Esophagus muscularis mucosa (tissue), 4 donors: ENCODE results near the gene TTC31. TPM values are rescaled to one million over a fixed set of nuclear protein-coding genes. Genes with fewer than 3 reads are reported as not detected.

Experiments used
- DNase-seq: peaks from one replicate; pipeline ENCODE4 v3.0.0-alpha.2; 2017; ENCODE audit errors: extremely low spot score
- H3K27ac ChIP-seq, 4 donors: fragments of 200-600 bp; sonication (generic); replicated peaks in 1 of 4; 1 replicate in 3 of 4; 2 replicates in 1 of 4; pipeline ENCODE4 v1.5.1; 2016 to 2019; ENCODE audit warnings: mild to moderate bottlenecking in 1 of 4
- H3K27me3 ChIP-seq, 4 donors: fragments of 200-600 bp; sonication (generic); one replicate each; pipeline versions ENCODE4 v1.5.1 to v1.6.0; 2016 to 2019
- H3K36me3 ChIP-seq, 4 donors: fragments of 200-600 bp; sonication (generic); one replicate each; pipeline ENCODE4 v1.5.1; 2016 to 2019
- H3K4me1 ChIP-seq, 4 donors: fragments of 200-600 bp; sonication (generic); one replicate each; pipeline ENCODE4 v1.5.1; 2016 to 2019
- H3K4me3 ChIP-seq, 4 donors: fragments of 200-600 bp; sonication (generic); 1 replicate in 2 of 4; 2 replicates in 2 of 4; pipeline ENCODE4 v1.5.1; 2016 to 2019; ENCODE audit warnings: mild to moderate bottlenecking in 4 of 4, moderate library complexity in 1 of 4
- H3K9me3 ChIP-seq, 4 donors: fragments of 200-600 bp; sonication (generic); 1 replicate in 3 of 4; 2 replicates in 1 of 4; pipeline ENCODE4 v1.5.1; 2016 to 2019
- CTCF ChIP-seq, 3 experiments: fragments of 200-600 bp in 2 of 3; fragments of 450-650 bp in 1 of 3; sonication (generic) in 2 of 3; IDR thresholded peaks; one replicate each; pipeline ENCODE4 v1.5.1; 2017 to 2019; ENCODE audit warnings: antibody characterized with exemption in 3 of 3, mild to moderate bottlenecking in 2 of 3, moderate library complexity in 1 of 3
- EP300 ChIP-seq: sonication (generic); formaldehyde crosslinking; IDR thresholded peaks from one replicate; pipeline ENCODE4 v1.6.1; 2017; ENCODE audit warnings: antibody characterized with exemption
- POLR2A ChIP-seq: fragments of 450-650 bp; IDR thresholded peaks from one replicate; pipeline ENCODE4 v1.6.1; 2017; ENCODE audit warnings: antibody characterized with exemption, moderate library complexity, mild to moderate bottlenecking, low read depth
- POLR2AphosphoS5 ChIP-seq, 2 donors: sonication (generic); formaldehyde crosslinking; IDR thresholded peaks; one replicate each; pipeline ENCODE4 v1.6.1; 2017; ENCODE audit warnings: antibody characterized with exemption in 2 of 2
- WGBS: methylation state at CpG from one replicate; pipeline ENCODE4 v1.1.5; 2018; 5-methylcytosine and 5-hydroxymethylcytosine counted together
- intact Hi-C: fragments of 100-400 bp; cut with DNase I; formaldehyde crosslinking; loops from one replicate; pipeline ENCODE4 v1.15.1; 2023
- total RNA-seq, 4 donors: library from RNA; depleted of rRNA; stranded (reverse); fragments of >200 nt; gene quantifications; one replicate each; pipeline versions ENCODE4 v1.1.0 to v1.2.1, GENCODE V29; 2016

TTC31 gene
- total RNA-seq, 4 donors from 2014 or later, result 17.4 to 23.0 (median 20.6) TPM

GRCh38 chr2:74515981-74516633, 33.2 kb downstream of the TTC31 start:
- no peak for DNase-seq
- H3K4me3 ChIP-seq, result peak overlapping the region; percentile 36 to 53 (median 42)
- intact Hi-C loops, result no loop called here

GRCh38 chr2:74516650-74517049, 33.8 kb downstream of the TTC31 start:
- Histone ChIP-seq H3K27me3 (peaks cover 18 to 99% (median 63%) of the 10 kb centered on the region in 4 donors), H3K4me1 (peaks cover 29 to 32% (median 32%) of the 10 kb centered on the region in 4 donors), H3K27ac (no peak overlapping the region), H3K9me3 (no peaks in the 10 kb centered on the region), H3K4me3 (peak overlapping the region in 3 of 4 donors; percentile 39 to 53 (median 44)), H3K36me3 (no peaks in the 10 kb centered on the region)
- TF ChIP-seq EP300 (no peak), POLR2AphosphoS5 (IDR thresholded peaks at IDR 0.05) (no peak), CTCF (IDR thresholded peaks at IDR 0.05) (no peak), POLR2A (no peak)
- 72% methylated on average over 13 of the region's 13 CpGs for WGBS
- no peak for DNase-seq
- intact Hi-C loops, result no loop called here

More at GRCh38 chr2:74515981-74516633, 33.2 kb downstream of the TTC31 start:
- Histone ChIP-seq H3K27me3 (peaks cover 18 to 100% (median 67%) of the 10 kb centered on the region in 4 donors), H3K9me3 (no peaks in the 10 kb centered on the region), H3K36me3 (no peaks in the 10 kb centered on the region), H3K4me1 (peaks cover 29 to 32% (median 32%) of the 10 kb centered on the region in 4 donors), H3K27ac (no peak overlapping the region)
- no peak for TF ChIP-seq CTCF (IDR thresholded peaks at IDR 0.05)
- no peak for TF ChIP-seq POLR2A
- no peak for TF ChIP-seq EP300
- TF ChIP-seq POLR2AphosphoS5 (IDR thresholded peaks at IDR 0.05), result no peak
- 17% methylated on average over 7 of the region's 72 CpGs for WGBS

GRCh38 chr2:74522516-74522915, 39.6 kb downstream of the TTC31 start:
- DNase-seq, result no peak
- intact Hi-C loops, result no loop called here
- no peak overlapping the region for H3K27ac ChIP-seq
- H3K9me3 ChIP-seq, result no peaks in the 10 kb centered on the region
- H3K4me1 ChIP-seq, result peaks cover 0 to 5% (median 1%) of the 10 kb centered on the region in 4 donors
- peaks cover 0 to 41% (median 13%) of the 10 kb centered on the region in 4 donors for H3K27me3 ChIP-seq
- TF ChIP-seq POLR2A (no peak), CTCF (IDR thresholded peaks at IDR 0.05) (no peak), EP300 (no peak), POLR2AphosphoS5 (IDR thresholded peaks at IDR 0.05) (no peak)
- WGBS, result 81% methylated on average over 3 of the region's 3 CpGs
- peaks cover 16 to 26% (median 22%) of the 10 kb centered on the region in 4 donors for H3K36me3 ChIP-seq
- H3K4me3 ChIP-seq, result no peak overlapping the region

- Histone ChIP-seq H3K4me1 (peaks cover 14 to 20% (median 15%) of the 10 kb centered on the region in 4 donors), H3K27me3 (peaks cover 0 to 26% (median 4%) of the 10 kb centered on the region in 4 donors), H3K27ac (no peak overlapping the region), H3K4me3 (no peak overlapping the region), H3K36me3 (peaks cover 24 to 34% (median 30%) of the 10 kb centered on the region in 4 donors), H3K9me3 (no peaks in the 10 kb centered on the region)
- DNase-seq, result no peak
- no peak for TF ChIP-seq CTCF (IDR thresholded peaks at IDR 0.05)
- TF ChIP-seq EP300, result no peak
- TF ChIP-seq POLR2A, result no peak
- no peak for TF ChIP-seq POLR2AphosphoS5 (IDR thresholded peaks at IDR 0.05)
- 88% methylated on average over 6 of the region's 9 CpGs for WGBS
- intact Hi-C loops, result no loop called here
Measured at GRCh38 chr2:74524005-74524404, 41.1 kb downstream of the TTC31 start.
